C1 segment of cervical spinal cord (tissue), 14 donors: ENCODE results near the gene TRIM71.
"Not testable (repeated sequence)": the region's sequence is repeated elsewhere in the genome, so short reads cannot be mapped to it uniquely, and the experiment has no call there.

Experiments used
- DNase-seq, 14 donors: peaks; one replicate each; lab custom pipeline; 2025; lab: John Stamatoyannopoulos, UW

The TRIM71 gene

DNA sequence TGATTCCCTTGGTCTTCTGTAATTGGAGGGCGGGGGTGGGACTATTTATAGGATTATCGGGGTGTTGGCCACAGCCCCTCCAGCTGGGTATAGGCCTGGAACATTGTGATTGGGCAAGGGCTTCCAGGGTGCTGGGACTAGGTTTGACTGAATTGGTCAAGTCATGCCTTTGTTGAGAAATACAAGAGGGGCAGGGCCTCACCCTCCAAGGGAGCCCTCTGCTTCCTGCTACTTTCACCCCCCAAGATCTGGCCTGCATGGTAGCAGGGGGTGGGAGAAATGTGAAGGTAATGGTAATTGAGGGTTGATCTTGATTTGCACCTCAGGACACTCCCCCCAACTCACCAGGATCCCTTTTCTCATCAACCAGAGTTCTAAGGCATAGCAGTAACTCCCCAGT lies 25.2 kb downstream of the TRIM71 start:
- DNase-seq, result no peak

DNA sequence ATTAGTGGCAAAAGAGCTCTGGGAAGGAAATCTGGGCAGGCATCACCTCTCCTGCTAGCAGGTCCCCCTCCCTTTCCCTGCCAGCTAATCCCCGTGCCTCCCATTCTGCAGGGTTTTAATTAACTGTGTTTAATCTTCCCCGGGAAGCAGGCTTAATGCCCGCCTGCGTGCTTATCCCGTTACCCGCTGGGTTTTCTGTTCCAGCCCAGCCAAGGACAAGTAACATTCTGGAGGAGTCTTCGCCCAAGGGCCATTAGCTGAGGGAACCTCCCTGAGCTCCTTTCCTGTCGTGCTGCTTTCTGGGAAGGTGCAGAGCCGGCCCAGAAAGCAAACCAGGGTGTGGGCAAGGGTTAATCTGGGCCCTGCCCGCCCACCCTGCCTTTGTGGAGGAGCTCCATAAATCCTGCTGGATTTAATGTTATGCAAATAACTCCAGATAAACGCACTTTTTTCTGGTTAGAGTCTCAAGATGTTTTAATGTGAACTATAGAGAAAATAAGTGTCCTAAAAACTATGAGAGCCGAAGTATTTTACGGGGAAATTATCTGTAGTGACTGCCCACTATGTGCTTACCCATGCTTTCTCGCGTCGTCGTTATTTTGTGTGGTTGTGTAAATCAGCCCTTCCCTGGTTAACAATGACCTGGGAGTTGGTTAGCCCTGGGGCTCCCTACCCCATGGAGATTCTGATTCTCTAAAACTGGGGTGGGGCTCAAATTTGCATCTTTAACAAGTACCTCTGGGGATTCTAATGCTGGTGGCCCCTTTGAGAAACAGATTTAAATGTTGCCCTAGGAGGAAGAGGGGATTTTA lies 25.9 kb downstream of the TRIM71 start:
- DNase-seq, result no peak

DNA sequence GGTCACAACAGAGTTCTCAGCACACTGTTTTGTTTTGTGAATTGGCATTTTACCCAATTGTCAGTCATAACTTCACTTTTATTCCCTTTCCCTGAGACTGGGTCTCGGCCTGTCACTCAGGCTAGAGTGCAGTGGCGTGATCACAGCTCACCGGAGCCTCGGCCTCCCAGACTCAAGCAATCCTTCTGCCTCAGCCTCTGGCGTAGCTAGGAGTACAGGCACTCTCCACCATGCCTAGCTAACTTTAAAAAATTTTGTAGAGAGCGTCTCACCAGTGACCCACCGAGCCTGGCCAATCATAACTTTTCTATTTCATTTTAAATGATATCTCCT lies 26.5 kb downstream of the TRIM71 start:
- no peak for DNase-seq

DNA sequence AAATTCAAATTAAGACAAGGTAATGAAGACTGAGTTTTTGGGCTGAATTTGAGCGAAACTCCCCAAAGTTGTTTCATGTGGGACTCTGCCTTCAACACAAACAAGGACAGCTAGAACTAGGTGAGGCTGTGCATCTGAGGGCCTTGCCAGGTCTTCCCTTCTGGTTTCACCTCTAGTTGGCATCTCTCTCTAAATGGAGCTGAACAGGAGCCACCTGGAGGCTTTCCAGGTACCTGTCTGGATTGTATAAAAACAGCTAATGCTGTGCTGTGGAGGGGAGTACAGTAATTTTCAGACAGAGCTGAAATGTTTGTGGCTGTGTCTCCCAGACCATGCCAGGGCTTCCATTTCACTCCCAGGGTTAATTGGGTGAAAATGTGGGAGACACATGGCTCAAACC lies 27.1 kb downstream of the TRIM71 start:
- peak in 1 of 14 donors; percentile 10 for DNase-seq

DNA sequence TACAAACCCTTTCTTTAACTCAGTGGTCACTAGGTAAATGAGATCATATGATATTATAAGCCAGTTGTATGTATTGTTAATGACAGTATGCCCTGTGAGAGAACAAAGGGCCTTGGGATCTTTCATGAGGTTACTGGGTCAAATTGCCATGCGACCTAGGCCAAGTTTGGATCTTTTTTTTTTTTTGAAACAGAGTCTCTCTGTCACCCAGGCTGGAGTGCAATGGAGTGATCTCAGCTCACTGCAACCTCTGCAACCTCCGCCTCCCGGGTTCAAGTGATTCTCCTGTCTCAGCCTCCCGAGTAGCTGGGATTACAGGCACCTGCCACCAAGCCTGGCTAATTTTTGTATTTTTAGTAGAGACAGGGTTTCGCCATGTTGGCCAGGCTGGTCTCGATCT lies 27.7 kb downstream of the TRIM71 start:
- not testable (repeated sequence) for DNase-seq

DNA sequence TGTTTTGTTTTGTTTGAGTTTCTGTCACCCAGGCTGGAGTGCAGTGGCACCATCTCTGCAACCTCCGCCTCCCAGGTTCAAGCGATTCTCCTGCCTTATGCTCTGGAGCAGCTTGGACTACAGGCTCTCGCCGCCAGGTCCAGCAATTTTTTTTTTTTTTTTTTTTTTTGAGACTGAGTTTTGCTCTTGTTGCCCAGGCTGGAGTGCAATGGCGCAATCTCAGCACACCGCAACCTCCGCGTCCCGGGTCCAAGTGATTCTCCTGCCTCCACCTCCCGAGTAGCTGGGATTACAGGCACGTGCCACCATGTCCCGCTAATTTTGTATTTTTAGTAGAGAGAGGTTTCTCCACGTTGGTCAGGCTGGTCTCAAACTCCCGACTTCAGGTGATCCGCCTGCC lies 29.2 kb downstream of the TRIM71 start:
- not testable (repeated sequence) for DNase-seq

DNA sequence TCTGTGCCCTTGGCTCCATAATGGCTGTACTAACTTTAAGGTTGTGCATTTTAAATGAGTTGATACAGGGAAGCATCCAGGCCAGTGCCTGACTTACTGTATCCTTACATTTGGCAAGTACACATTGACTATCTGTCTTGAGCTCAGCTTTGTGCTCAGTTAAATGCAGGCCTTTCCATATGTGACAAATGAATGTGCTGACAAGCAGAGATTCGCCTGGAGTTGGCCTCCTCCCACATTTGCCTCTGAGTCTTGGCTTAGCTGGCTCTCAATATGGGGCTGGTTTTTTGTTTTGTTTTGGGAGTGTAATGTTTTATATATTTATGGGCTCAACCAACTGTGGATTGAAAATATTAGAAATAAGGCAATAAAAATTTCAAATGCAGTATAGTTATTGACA lies 29.7 kb downstream of the TRIM71 start:
- no peak for DNase-seq

DNA sequence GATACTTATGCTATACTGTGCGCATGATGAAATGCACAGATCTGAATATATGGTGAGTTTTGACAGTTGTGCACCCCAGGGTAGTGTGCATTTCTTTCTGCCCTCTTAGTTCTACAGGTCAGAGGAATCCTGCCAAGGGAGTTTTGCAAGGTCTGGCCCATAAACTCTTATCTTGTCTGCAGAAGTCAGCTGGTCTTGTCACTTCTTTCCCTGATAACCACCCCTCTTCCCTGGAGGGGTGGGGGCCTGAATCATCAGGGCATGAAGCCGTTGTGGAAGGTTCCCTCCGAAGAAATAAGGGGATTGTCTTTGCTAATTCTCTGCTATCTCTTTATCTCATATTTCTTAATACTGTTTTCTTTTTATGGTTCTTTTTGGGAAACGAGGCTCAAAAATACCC lies 30.4 kb downstream of the TRIM71 start:
- no peak for DNase-seq

DNA sequence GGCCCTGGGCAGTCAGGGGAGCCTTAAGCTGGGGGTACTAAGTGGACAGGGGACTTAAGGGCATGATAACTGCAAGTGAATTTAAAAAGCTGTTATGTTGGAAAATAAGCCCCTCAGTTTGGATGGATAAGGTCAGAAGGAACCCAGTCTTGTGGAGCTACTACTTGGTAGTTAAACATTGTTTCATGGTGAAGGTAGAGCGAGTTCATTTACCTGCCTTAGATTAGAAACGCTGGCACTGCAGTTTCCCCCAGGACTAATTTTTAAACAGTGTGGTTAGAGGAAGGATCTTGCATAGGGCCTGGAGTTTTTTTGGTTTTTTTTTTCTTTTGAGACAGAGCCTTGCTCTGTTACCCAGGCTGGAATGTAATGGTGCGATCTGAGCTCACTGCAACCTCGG lies 31.2 kb downstream of the TRIM71 start:
- no peak for DNase-seq

DNA sequence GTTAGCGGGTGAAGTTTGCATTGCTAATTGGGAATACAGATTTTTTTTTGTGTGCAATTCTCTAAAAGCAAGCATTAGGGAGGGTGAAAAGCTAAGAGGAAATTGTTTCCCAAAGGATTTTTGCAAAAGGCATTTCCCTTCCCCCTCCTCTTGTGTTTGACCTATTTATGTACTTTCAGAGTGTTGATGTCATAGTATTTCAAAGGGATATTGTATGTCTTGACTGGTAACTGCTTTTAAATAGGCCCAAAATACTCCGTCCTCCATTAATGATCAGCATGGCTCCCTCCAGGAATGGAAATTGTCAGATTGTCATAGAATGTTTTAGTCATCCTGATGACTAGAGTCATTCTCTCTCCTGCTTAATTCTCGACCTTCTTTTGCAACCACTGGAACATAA lies 32.4 kb downstream of the TRIM71 start:
- DNase-seq, result no peak

DNA sequence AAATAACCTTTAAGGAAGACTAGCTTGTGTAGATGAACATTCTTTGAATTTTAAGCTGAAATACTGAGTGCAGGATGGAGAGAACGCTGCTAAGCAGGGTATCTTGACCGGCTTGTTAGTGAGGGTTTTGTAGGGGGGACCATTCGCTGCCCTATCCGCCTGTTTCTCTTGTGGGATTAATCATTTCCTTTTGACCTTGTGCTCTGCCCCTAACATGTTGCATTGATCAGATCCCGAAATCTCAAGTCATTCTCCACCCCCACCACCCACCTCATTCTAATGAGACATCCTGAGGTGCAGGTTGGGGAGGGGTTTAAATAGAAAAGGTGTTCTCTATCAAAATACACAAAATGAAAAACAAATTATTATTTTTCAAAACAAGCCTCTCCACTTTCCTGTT lies 32.8 kb downstream of the TRIM71 start:
- DNase-seq, result no peak

DNA sequence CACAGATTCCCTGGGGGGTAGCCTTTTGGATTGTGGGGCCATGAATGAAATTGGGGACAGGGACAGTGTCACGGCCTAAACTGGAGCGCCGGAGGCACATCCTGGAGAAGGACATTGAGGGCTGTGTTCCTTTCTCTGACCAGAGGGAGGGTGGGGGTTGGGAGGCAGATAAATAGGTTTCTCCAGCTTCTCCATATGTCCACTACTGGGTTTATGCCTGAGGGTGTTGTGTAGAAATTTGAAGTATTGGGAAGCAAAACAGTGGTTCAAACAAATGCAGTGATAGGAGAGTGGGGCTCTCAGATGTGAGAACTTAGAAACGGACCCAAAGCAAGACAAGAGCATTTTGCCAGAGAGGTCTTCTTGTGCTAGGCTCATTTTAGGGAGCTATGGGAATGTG lies 34.3 kb downstream of the TRIM71 start:
- DNase-seq, result no peak

DNA sequence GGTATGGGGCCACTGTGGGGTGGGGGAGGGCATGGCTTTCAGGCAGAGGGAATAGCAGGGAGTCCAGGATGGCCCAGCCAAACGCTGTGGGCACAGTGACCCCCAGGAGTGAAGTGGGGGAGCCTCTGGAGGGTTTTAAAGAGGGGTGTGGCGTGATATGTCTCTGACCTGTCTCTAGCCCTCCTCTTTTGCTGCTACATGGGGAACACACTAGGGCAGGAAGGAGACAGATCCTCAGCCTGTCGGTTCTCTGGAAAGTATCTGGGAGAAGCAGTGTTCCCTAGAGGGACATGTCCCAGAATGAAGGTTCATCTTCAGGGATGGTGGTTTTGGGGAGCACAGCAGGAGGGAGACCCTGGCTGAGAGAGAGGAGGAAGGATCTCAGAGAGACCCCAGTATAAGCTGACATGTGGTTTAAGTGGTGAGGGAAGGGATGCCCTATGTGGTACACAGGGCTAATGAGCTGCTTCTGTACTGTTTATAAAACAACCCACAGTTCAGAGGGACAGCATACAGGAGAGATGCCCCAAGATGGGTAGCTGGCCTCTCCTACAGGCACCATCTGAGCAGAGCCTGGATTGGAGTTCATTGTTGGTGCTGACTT lies 37.7 kb downstream of the TRIM71 start:
- no peak for DNase-seq

DNA sequence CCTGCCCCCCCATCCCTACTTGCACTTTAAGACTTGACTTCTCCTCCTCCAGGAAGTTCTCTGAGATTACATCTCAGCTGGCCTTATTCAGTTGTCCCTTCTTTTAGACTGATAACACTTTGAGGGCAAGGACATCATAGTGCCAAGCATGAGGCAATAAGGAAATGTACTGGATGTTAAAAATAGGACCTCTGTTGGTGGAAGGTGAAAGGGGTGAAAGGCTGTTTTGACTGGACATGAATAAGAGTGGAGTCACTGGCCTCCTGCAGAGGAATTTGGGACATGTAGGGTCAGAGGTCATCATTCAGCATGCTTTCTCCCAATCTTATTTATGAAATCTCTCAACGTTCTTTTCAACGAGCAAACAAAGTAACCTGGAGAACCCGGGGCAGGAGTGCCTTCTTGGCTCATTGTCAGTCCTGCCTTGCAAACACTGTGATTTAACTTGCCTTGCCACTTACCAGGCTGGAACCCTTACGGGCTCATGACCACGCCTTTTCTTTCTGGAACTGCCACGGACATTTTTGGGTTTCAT lies 38.6 kb downstream of the TRIM71 start:
- DNase-seq, result no peak

DNA sequence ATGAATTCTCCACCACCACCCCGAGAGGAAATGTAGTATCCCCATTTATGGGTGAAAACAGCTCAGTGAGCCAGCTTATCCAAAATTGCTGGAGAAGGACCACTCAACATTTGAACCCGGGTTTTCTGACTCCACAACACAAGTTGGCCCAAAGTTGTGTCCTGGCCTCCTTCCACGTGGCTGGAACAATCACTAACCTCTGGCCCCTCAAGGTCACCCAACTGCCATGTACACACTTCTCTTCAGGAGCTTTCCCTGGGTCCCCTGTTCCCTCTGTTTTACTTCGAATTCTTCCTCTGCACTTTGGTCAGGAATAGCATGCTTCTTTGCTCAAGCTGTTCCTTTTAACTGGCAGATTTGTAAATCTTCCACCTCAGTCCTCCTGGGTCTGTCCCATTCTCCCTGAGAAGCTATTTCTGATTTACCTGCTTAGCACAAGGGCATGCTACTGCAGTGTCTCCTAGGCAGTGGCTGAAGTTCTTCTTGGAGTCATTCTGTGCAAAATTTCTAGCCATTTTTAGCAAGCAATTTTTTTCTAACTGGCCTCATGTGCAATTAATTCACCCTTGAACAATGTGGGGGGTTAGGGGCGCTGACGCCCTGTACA lies 39.2 kb downstream of the TRIM71 start:
- DNase-seq, result no peak

DNA sequence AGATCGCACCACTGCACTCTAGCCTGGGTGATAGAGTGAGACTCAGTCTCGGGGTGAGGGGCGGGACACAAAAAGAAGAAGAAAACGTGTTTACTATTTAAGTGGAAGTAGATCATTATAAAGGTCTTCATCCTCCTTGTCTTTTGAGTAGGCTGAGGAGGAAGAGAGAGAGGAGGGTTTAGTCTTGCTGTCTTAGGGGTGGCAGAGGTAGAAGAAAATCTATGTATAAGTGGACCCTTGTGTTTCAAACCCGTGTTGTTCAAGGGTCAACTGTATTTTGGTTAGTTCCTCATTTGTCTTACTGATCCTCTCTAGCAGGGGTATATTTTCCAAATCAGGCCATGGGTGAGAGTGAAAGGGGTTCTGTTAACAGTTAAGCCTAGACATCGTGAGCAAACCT lies 40.1 kb downstream of the TRIM71 start:
- DNase-seq, result no peak

DNA sequence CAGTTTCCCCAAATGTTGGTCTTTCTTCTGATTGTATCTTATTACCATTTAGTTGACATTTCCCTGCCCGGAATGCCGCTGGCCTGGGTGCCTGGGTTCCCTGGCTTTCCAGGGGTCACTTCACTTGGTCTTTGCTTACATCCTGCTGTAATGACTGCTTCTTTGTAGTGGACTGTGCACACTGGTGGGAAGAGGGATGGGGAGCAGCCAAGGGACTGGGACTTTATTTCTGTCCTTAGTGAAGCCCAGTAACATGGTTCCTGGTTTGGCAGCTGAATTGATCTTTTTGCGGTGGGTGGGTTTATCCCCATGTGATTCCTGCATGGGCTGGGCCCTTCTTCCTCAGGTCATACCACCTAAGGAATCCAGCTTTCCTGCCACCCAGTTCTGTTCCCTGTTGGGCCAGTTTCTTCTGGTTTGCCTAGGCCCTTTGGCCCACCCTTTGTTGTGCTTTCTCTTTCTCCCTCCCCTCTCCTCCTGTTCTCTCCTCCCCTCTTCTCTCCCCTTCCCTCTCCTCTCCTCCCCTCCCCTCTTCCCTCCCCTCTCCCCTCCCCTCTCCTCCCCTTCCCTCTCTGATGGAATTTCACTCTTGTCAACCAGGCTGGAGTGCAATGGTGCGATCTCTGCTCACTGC lies 41.9 kb downstream of the TRIM71 start:
- DNase-seq, result no peak

DNA sequence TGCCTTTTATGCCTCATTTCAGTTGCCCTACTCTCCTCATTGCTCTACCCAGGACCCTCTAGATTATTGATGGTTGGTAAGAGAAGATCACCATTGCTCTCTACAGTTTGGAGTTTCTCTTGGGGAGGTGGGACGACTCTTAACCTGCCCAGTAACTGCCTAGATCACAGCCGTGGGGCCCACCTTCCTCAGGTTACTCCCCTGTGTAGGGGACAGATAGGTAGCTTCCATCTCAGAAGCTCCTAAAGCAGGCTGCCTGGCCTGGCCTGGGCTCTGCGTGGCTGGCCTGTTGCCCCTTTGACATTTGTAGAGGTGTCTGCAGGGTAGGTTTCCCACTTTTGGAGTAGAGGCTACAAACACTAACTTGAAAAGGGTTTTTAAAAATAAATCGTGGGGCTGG lies 42.7 kb downstream of the TRIM71 start:
- DNase-seq, result no peak

DNA sequence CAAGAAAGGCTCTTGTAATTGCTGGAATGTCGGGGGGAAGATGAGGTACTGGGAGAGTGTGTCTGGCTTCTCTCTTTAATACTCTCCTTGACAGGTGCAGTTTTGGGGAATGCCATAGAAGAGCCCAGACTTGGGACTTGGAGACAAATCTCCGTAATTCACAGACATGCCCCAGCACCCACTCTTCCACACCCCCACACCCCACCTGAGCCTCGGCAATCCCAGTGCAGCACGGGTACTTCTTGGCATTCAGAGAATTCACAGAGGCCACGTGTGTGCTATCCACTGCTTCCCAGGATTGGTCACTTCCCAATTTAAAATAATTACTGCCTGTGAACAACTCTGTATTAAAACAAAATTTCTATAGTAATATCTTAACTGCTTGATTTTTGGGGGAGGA lies 43.9 kb downstream of the TRIM71 start:
- no peak for DNase-seq

DNA sequence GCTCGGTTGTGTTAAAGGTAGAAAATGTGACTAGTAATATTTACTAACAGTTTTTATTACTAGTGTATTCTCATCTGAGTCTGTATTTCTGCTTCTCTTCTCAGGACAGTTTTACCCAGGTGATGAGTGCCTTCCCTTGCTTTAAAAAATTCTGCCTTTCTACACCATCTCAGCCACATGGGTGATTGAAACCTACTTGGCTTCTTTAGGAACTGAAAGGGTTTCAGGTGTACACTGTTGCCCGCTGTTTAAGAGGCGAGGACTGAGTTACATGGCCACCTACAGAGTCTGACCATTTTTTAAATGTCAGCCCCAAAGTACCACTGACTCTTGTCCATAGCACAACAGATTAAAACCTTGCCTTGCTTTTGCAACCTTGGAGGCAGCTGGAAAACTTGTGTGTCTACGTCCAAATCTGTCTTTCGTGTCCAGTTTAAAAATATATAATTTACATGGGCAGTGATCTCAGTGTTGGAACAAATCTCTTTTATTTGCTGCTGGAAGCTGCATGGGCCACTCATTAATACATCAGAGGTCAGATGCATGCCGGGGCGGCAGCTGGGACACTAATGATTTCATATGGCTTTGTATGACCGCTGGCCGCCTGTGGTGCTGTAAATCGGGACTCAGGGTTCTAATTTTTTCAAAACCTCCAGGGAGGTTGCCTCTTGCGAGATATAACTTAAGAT lies 44.6 kb downstream of the TRIM71 start:
- DNase-seq, result no peak

DNA sequence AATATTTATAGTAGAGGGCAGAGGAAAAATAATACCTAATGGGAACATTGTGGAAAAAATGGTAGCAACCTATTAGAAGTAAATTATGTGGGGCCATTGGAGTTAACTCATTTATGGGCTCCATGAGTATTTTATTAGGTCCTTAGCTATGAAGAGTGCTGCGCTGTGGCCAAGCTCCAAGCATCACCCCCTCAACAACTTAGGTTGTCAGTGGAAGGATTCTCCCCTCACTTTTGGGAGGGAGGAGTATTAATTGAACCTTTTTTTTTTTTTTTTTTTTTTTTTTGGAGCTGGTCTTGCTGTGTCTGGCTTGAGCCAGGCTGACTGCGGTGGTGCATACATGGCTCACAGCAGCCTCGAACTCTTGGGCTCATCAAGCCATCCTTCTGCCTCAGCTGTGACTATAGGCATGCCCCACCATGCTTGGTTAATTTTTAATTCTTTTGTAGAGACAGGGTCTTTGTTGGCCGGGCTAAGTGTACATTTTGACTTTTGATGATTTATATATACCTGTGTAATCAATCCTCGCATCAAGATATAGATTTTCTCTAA lies 45.2 kb downstream of the TRIM71 start:
- no peak for DNase-seq

DNA sequence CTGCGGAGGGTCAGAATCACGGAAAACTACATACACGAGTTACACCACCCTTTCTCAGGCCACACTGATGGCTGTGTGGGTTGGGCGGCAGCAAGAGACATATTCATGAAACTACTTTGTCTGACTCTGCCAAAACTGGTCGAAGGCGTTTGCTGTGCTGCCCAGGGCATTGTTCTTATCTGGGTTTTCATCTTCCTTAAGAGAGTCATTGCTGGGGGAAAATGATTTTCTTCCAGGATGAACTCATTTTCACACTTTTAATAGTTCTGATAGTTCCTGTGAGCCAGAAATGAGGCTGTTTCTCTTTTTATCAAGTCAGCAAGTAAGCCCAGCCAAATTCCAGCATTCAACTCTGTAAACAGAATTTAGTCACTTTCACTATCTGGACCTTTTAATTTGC lies 47.6 kb downstream of the TRIM71 start:
- no peak for DNase-seq
